Gastrocnemius medialis (tissue), 4 donors: ENCODE measurements around the gene MCF2L. TPM values are rescaled to one million over a fixed set of nuclear protein-coding genes. Genes with fewer than 3 reads are reported as not detected.

Experiments
- ATAC-seq, 2 donors: fragments of 150-250 bp; one replicate each; pipeline ENCODE4 v1.9.1; 2016
- DNase-seq, 2 donors: peaks; one replicate each; pipeline ENCODE4 v3.0.0-alpha.2; 2019
- H3K27ac ChIP-seq, 4 donors: fragments of 200-600 bp; sonication (generic); 1 replicate in 1 of 4; 2 replicates in 3 of 4; pipeline ENCODE4 v1.5.1; 2016 to 2018; ENCODE audit warnings: mild to moderate bottlenecking in 2 of 4, moderate library complexity in 1 of 4
- H3K27me3 ChIP-seq, 3 donors: fragments of 200-600 bp; sonication (generic) in 2 of 3; 1 replicate in 1 of 3; 2 replicates in 2 of 3; pipeline versions ENCODE4 v1.5.1 to v1.6.0; 2016 to 2019; ENCODE audit warnings: mild to moderate bottlenecking in 1 of 3, moderate library complexity in 1 of 3
- H3K36me3 ChIP-seq, 2 donors: fragments of 200-600 bp; sonication (generic) in 1 of 2; one replicate each; pipeline ENCODE4 v1.5.1; 2017 to 2018
- H3K4me1 ChIP-seq, 2 donors: fragments of 200-600 bp; sonication (generic) in 1 of 2; one replicate each; pipeline ENCODE4 v1.5.1; 2016 to 2017; ENCODE audit warnings: mild to moderate bottlenecking in 2 of 2
- H3K4me3 ChIP-seq, 4 donors: fragments of 200-600 bp; sonication (generic) in 3 of 4; 1 replicate in 1 of 4; 2 replicates in 3 of 4; pipeline ENCODE4 v1.5.1; 2016 to 2019; ENCODE audit warnings: mild to moderate bottlenecking in 2 of 4
- H3K9me3 ChIP-seq, 3 donors: fragments of 200-600 bp; sonication (generic) in 2 of 3; 1 replicate in 1 of 3; 2 replicates in 2 of 3; pipeline ENCODE4 v1.5.1; 2016 to 2019
- CTCF ChIP-seq, 5 experiments: fragments of 450-650 bp in 3 of 5; fragments of 200-600 bp in 2 of 5; sonication (generic) in 2 of 5; IDR thresholded peaks in 4 of 5; conservative IDR thresholded peaks in 1 of 5; 1 replicate in 4 of 5; 2 replicates in 1 of 5; pipeline ENCODE4 v1.5.1; 2016 to 2019; ENCODE audit warnings: antibody characterized with exemption in 5 of 5, mild to moderate bottlenecking in 3 of 5, moderate library complexity in 3 of 5
- POLR2A ChIP-seq, 2 donors: fragments of 450-650 bp; IDR thresholded peaks; one replicate each; pipeline ENCODE4 v1.6.1; 2017; ENCODE audit warnings: antibody characterized with exemption in 2 of 2, mild to moderate bottlenecking in 2 of 2, moderate library complexity in 2 of 2
- in situ Hi-C, 4 donors: fragments of 200-750 bp; cut with MboI; loops; one replicate each; pipeline versions ENCODE4 v1.15.0 to v1.8.0; 2017; ENCODE audit warnings: low sequenced_read_pairs in 4 of 4
- intact Hi-C: fragments of 100-400 bp; cut with DNase I; formaldehyde crosslinking; loops from one replicate; pipeline ENCODE4 v1.15.1; 2023; ENCODE audit warnings: low total_unique reads
- total RNA-seq, 4 donors: library from RNA; depleted of rRNA; stranded (reverse); fragments of >200 nt; gene quantifications; one replicate each; pipeline versions ENCODE4 v1.1.0 to v1.2.3, GENCODE V29; 2016

MCF2L gene
- total RNA-seq, 4 donors from 2014 or later, result 16.1 to 21.2 (median 19.4) TPM

DNA sequence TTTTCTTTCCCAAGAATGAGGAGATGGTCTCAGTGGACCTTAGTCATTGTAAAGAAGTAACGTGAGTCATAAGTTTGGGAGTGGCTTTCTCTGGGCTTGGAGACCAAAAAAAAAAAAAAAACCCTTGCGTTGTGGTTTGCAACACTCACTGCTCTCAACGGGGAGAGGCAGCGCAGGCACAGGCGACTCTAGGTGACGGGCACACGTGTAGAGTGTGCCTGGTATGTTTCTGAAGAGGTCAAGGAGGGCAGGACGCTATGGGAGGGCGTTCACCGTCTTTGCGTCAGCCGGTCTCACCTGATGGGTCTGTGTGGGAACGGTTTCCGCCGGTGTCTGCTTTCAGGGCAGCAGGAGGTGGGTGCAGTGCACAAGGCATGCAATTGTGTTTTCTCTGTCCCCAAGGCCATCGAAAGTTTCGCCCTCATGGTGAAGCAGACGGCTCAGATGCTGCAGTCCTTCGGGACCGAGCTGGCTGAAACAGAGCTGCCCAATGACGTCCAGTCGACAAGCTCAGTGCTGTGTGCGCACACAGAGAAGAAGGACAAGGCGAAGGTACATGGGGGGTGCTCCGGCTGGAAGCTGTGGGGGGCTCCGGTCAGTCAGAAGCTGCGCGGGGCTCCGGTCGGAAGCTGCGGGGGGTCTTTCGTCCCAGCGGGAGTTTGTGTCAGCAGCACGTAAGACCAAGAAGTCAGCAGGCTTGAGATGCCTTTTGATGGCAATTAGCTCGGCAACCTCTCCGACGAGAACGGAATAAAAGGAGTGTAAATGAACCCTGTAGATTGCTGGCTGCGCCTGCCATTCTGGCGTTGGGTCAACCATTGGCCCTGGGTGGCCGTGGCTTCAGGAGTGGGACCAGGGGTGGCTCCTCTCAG lies 95.8 kb downstream of the MCF2L start:
- intact Hi-C loops, result no loop called here
- no peaks in the 10 kb centered on the region for H3K36me3 ChIP-seq

DNA sequence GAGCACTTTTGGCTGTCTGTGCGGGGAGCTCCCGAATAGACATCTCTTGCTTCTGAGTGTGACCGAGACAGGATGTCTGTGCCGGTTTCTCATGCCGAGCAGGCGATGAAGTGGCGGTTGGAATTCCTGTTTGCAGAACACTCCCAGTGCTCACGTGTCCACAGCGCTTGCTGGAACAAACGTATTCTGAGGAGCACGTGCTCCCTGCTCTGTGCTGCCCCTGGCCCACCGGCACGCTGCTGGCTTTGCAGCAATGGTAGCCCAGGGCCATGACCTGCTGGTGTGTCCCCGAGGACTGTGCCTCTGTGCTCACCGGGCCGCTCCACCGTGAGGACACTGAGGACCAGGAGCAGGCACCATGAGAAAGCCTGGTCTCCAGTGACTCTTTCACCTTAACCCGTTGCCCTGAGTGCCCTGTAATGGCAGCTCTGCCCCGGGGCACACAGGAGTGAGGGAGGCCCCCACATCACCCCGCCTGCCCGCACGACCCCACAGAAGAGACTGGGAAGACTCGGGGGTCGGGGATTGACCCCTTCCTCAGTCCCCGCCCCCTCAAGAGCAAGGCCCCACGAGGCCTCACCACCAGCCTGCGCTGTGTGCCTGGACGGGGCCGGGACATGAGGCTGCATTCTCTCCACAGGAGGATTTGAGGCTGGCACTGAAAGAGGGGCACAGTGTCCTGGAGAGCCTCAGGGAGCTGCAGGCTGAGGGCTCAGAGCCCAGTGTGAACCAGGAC lies 96.6 kb downstream of the MCF2L start:
- intact Hi-C loops (no loop called here), in situ Hi-C loops (no loop called here)
- no peak overlapping the region for H3K27ac ChIP-seq
- no peaks in the 10 kb centered on the region for H3K4me1 ChIP-seq
- no peak overlapping the region for H3K4me3 ChIP-seq
- H3K27me3 ChIP-seq, result no peaks in the 10 kb centered on the region
- no peaks in the 10 kb centered on the region for H3K9me3 ChIP-seq
- DNase-seq (no peak), ATAC-seq (no peak)
- TF ChIP-seq POLR2A (IDR thresholded peaks at IDR 0.05), result no peak
- no peak for TF ChIP-seq CTCF (IDR thresholded peaks at IDR 0.05 in 4 of 5, conservative IDR thresholded peaks at IDR 0.05 in 1 of 5)
- H3K36me3 ChIP-seq, result no peaks in the 10 kb centered on the region

More for the DNA sequence above, 95.8 kb downstream of the MCF2L start:
- no peak for DNase-seq
- peak; percentile 68 to 85 for ATAC-seq
- no peaks in the 10 kb centered on the region for H3K27me3 ChIP-seq
- in situ Hi-C loops, result no loop called here
- no peak for TF ChIP-seq CTCF (IDR thresholded peaks at IDR 0.05 in 4 of 5, conservative IDR thresholded peaks at IDR 0.05 in 1 of 5)
- no peak for TF ChIP-seq POLR2A (IDR thresholded peaks at IDR 0.05)
- peak overlapping the region in 2 of 4 donors; percentile 1 to 5 for H3K4me3 ChIP-seq
- H3K4me1 ChIP-seq, result no peaks in the 10 kb centered on the region
- H3K9me3 ChIP-seq, result no peaks in the 10 kb centered on the region
- no peak overlapping the region for H3K27ac ChIP-seq

DNA sequence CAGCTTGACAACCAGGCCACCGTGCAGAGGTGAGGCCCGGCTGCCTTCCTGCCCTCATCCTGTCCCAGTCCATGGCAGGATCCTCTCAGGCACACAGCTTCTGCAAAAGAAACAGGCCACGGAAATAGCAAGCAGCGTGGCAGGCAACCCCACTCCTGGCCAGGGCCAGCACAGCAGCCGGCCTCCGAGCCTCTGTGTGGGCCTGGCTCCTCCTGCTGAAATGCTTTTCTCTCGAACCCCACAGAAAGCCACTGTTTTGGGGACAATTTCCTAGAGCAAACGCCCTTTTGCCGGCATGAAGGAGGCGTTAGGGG lies 97.1 kb downstream of the MCF2L start:
- no peak for DNase-seq
- no peak for ATAC-seq
- intact Hi-C loops (no loop called here), in situ Hi-C loops (no loop called here)
- no peak for TF ChIP-seq POLR2A (IDR thresholded peaks at IDR 0.05)
- no peak for TF ChIP-seq CTCF (IDR thresholded peaks at IDR 0.05 in 4 of 5, conservative IDR thresholded peaks at IDR 0.05 in 1 of 5)
- H3K27me3 ChIP-seq, result no peaks in the 10 kb centered on the region
- no peaks in the 10 kb centered on the region for H3K36me3 ChIP-seq
- H3K27ac ChIP-seq, result no peak overlapping the region
- no peak overlapping the region for H3K4me3 ChIP-seq
- H3K4me1 ChIP-seq, result no peaks in the 10 kb centered on the region
- H3K9me3 ChIP-seq, result no peaks in the 10 kb centered on the region

DNA sequence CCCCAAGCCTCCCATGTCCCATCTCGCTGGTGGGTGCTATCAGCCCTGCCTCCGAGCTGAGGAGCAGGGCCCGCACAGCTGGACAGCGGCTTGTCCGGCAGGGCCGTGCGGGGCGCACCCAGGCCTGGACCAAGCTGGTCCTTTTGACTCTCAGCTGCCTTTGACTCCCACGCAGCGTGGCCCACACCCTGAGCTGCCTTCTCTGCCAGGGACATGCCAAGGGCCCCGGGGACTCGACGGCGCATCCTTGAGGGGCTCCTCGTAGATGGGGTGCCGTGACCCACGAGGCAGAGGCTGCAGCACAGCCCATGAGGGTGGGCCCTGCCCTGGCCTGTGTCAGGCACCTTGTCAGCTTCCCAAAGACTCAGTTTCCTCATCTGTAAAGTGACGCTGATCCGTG lies 97.7 kb downstream of the MCF2L start:
- in situ Hi-C loops, result no loop called here
- no peaks in the 10 kb centered on the region for H3K36me3 ChIP-seq
- no peak for DNase-seq

More for the DNA sequence above, 97.7 kb downstream of the MCF2L start:
- no peak overlapping the region for H3K4me3 ChIP-seq
- intact Hi-C loops, result no loop called here
- H3K4me1 ChIP-seq, result no peaks in the 10 kb centered on the region
- H3K9me3 ChIP-seq, result no peaks in the 10 kb centered on the region
- no peak for ATAC-seq
- no peaks in the 10 kb centered on the region for H3K27me3 ChIP-seq
- no peak overlapping the region for H3K27ac ChIP-seq
- TF ChIP-seq CTCF (IDR thresholded peaks at IDR 0.05 in 4 of 5, conservative IDR thresholded peaks at IDR 0.05 in 1 of 5), result no peak
- no peak for TF ChIP-seq POLR2A (IDR thresholded peaks at IDR 0.05)
